CD4-positive, alpha-beta T cell treated with Interleukin-4 for 4 hours (primary cell): Measurements from ENCODE around the gene MKI67.

Source experiments
- DNase-seq: peaks from one replicate; pipeline ENCODE4 v3.0.0-alpha.2; 2020

The MKI67 gene

GRCh38 chr10:128064108-128064969 is 61.9 kb downstream of the MKI67 start:
- DNase-seq: peak; percentile 87

DNA sequence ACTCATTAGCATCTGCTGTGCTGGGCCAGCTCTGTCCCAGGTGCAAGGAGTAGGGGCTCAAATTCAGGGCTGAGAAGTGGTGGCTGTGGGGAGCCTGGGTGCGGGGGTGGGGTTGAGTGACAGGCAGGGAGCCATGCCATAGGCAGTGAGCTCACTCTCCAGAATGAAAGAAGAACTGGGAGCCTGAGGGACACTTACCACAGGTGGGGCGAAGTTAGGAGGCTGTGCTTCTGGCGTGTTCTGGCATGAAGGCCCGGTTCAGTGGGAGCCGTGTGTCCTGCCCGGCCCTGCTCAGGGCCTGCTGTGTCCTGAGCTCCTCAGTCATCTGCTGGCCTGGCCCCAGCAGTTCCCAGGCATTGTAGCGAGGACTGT is 62.5 kb downstream of the MKI67 start:
- DNase-seq: peak; percentile 9

GRCh38 chr10:128062881-128063563 is 63.2 kb downstream of the MKI67 start:
- peak; percentile 71 for DNase-seq

GRCh38 chr10:128062331-128062880 is 63.8 kb downstream of the MKI67 start:
- no peak for DNase-seq

GRCh38 chr10:128061306-128062300 is 64.6 kb downstream of the MKI67 start:
- no peak for DNase-seq

GRCh38 chr10:128060341-128061250 is 65.6 kb downstream of the MKI67 start:
- DNase-seq: no peak

DNA sequence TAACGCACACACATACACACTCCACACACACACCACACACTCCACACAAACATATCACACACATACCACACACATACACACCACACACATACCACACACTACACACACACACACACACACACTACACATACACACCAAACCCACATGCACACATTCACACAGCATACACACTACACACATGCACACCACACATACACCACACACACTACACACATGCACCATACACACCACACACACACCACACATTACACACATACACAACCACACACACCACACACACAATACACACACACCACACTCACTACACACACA is 66.3 kb downstream of the MKI67 start:
- DNase-seq: no peak

GRCh38 chr10:128059266-128059981 is 66.8 kb downstream of the MKI67 start:
- peak; percentile 59 for DNase-seq

- no peak for DNase-seq
Observed at GRCh38 chr10:128058750-128059134, 67.5 kb downstream of the MKI67 start.

DNA sequence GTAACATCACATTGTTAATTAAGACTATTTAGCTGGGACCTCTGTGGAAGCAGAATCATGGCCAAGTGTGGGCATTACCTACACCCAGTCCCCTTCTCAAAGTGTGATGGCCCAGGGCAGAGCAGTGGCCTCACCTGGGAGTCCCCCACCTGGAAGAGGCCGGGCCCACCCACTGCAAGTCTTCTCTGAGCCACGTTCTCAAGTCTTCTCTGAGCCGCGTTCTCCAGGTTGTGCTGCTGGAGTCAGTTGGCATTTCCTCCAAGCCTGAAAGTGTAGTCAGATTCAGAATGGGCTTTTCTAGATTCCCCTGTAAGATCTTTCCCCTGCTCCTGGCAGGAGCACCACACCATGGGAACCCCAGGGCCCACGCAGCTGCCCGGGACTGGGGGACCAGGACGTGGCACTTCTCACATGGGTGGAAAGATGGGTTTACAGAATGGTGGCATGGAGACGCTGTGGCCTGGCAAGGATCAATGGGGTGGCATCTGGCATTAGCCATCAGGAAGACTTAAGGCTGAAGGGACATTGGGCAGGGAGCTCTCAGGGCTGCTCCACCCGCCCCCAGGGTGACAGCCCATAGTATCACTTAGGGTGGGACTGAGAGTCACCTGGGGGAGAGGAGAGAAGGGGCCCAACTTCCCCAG is 68.0 kb downstream of the MKI67 start:
- no peak for DNase-seq

GRCh38 chr10:128056303-128057050 is 69.7 kb downstream of the MKI67 start:
- DNase-seq: no peak

- DNase-seq: no peak
Observed at GRCh38 chr10:128055061-128055868, 71.0 kb downstream of the MKI67 start.

GRCh38 chr10:128054163-128054970 is 71.9 kb downstream of the MKI67 start:
- DNase-seq: no peak

DNA sequence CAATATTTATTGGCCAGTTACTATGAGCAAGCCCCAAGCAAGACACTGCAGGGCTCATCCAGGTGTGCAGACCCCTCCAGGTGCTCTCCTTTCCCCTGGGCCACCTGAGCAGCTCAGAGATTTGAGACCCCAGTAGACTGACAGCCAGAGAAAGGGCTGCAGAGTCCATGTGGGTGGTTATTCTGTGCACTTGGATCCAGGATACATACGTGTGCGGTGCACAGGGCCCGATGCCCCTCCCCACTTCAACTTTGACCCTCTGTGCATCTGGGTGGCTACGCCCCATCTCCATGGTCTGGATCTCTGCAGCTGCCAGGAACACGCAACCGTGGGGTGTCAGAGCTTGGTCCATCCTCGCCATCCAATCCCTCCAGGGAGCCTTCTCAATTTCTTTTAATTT is 72.9 kb downstream of the MKI67 start:
- DNase-seq: no peak

GRCh38 chr10:128052696-128053095 is 73.5 kb downstream of the MKI67 start:
- no peak for DNase-seq

DNA sequence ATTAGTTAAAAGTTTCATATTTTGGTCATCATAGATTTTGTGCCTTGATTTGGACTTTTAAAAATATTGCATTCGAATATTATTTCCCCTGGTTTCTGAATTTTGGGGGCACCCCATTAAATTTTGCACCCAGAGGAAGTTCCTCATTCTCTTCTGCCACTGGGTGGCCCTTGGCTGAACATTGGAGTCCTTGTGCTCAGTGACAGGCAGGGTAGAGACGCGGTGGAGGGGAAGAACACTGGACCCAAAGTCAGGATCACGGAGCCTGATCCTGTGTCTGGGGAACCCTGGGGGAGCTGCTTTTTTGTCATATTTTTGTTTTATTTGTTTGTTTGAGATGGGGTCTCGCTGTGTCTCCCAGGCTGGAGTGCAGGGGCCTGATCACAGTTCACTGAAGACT is 74.7 kb downstream of the MKI67 start:
- no peak for DNase-seq

DNA sequence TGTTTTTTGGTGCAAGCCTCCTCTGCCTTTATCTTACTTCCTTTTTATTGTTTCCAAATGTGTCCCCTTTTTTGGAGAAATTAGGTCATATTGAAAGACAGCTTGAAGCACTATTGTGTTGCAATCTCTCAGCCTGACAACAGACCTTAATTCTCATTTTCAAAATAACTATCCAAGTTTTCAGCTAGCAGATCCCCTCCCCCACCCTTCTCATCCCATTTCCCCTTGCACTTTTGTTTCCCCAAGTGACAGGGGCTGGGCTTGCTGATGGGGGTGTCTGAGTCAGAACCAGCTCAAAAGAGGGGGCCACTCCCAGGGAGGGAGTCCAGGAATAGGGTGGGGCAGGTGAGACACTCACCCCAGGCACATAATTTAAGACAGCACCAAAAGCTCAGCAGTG is 75.3 kb downstream of the MKI67 start:
- peak; percentile 13 for DNase-seq

- no peak for DNase-seq
Observed at GRCh38 chr10:128050121-128050516, 76.1 kb downstream of the MKI67 start.
